HG03045 (cell line): ENCODE results near the gene FDPS.
"Not testable (repeated sequence)": the region's sequence is repeated elsewhere in the genome, so short reads cannot be mapped to it uniquely, and the experiment has no call there.

Experiments
- ATAC-seq: cut with Tn5 transposase; IDR thresholded peaks from one replicate; pipeline ENCODE4 v1.9.1; 2021; ENCODE audit warnings: mild to moderate bottlenecking, moderate library complexity; ENCODE audit not compliant: unreplicated experiment

FDPS gene

GRCh38 chr1:155318082-155318481 lies 9.4 kb downstream of the FDPS start:
- ATAC-seq: no peak

- no peak for ATAC-seq
Observed at GRCh38 chr1:155319536-155319935, 10.9 kb downstream of the FDPS start.

- ATAC-seq: no peak
Observed at GRCh38 chr1:155320252-155320651, 11.6 kb downstream of the FDPS start.

GRCh38 chr1:155320661-155321617 lies 12.3 kb downstream of the FDPS start, which contains the start of gene RUSC1:
Gene RUSC1 (plus strand): TSS chr1:155320894. CDS start chr1:155321774, 880 bp downstream.
- ATAC-seq: no peak

GRCh38 chr1:155321639-155322503 lies 13.2 kb downstream of the FDPS start:
- no peak for ATAC-seq

- no peak for ATAC-seq
Observed at GRCh38 chr1:155322571-155322952, 13.9 kb downstream of the FDPS start.

GRCh38 chr1:155322953-155323728 lies 14.5 kb downstream of the FDPS start:
- peak; percentile 43 for ATAC-seq

- ATAC-seq: peak; percentile 43
Observed at GRCh38 chr1:155323729-155324036, 15.0 kb downstream of the FDPS start.

- ATAC-seq: peak; percentile 65
Observed at GRCh38 chr1:155324037-155324716, 15.5 kb downstream of the FDPS start.

- peak; percentile 1 for ATAC-seq
Observed at GRCh38 chr1:155324717-155325602, 16.3 kb downstream of the FDPS start.

- no peak for ATAC-seq
Observed at GRCh38 chr1:155325603-155325893, 16.9 kb downstream of the FDPS start.

GRCh38 chr1:155326020-155326526 lies 17.4 kb downstream of the FDPS start:
- ATAC-seq: no peak

- ATAC-seq: no peak
Observed at GRCh38 chr1:155326631-155327037, 18.0 kb downstream of the FDPS start.

- no peak for ATAC-seq
Observed at GRCh38 chr1:155327981-155328380, 19.3 kb downstream of the FDPS start.

- ATAC-seq: not testable (repeated sequence)
Observed at GRCh38 chr1:155328856-155329255, 20.2 kb downstream of the FDPS start.

GRCh38 chr1:155329980-155330598 lies 21.4 kb downstream of the FDPS start:
- ATAC-seq: no peak

GRCh38 chr1:155334962-155335361 lies 26.3 kb downstream of the FDPS start:
- no peak for ATAC-seq

- no peak for ATAC-seq
Observed at GRCh38 chr1:155339515-155340097, 30.9 kb downstream of the FDPS start.

GRCh38 chr1:155342842-155343241 lies 34.2 kb downstream of the FDPS start:
- no peak for ATAC-seq
